ENCODE measurements around the gene PLN. TPM values are rescaled to one million over a fixed set of nuclear protein-coding genes. Genes with fewer than 3 reads are reported as not detected.

Gene PLN
- total RNA-seq (100 to 1,000 TPM; 158 to 239 (median 211) TPM), polyA plus RNA-seq (100 to 1,000 TPM in 2 of 3 donors, 10 to 100 TPM in 1; 72.7 to 214 (median 115) TPM)
- long read RNA-seq, donor 1, transcript PLN-201 (2 exons, 2,001 nt): major isoform, 68 of 76 reads
- long read RNA-seq, donor 1, partial matches to known transcripts: 0 of 76 reads
- long read RNA-seq, donor 1, other reads (novel, unspliced or antisense): 8 of 76 reads
- long read RNA-seq, donor 2, transcript PLN-201 (2 exons, 2,001 nt): major isoform, 214 of 222 reads
- long read RNA-seq, donor 2, partial matches to known transcripts: 4 of 222 reads
- long read RNA-seq, donor 2, other reads (novel, unspliced or antisense): 4 of 222 reads

- Histone ChIP-seq H3K4me1 (peaks cover 50% of the 10 kb centered on the region), H3K4me3 (peak within 1 kb of the TSS; percentile 68), H3K27me3 (ENCODE audit: insufficient read depth in 3 of 3, low read length in 2 of 3) (no peaks in the 10 kb centered on the region), H3K27ac (peak within 1 kb of the TSS; percentile 87), H3K36me3 (ENCODE audit: insufficient read depth in 1 of 2, low read depth in 1 of 2) (no peaks in the 10 kb centered on the region), H3K9me3 (no peaks in the 10 kb centered on the region)
- TF ChIP-seq, protein P1, sequence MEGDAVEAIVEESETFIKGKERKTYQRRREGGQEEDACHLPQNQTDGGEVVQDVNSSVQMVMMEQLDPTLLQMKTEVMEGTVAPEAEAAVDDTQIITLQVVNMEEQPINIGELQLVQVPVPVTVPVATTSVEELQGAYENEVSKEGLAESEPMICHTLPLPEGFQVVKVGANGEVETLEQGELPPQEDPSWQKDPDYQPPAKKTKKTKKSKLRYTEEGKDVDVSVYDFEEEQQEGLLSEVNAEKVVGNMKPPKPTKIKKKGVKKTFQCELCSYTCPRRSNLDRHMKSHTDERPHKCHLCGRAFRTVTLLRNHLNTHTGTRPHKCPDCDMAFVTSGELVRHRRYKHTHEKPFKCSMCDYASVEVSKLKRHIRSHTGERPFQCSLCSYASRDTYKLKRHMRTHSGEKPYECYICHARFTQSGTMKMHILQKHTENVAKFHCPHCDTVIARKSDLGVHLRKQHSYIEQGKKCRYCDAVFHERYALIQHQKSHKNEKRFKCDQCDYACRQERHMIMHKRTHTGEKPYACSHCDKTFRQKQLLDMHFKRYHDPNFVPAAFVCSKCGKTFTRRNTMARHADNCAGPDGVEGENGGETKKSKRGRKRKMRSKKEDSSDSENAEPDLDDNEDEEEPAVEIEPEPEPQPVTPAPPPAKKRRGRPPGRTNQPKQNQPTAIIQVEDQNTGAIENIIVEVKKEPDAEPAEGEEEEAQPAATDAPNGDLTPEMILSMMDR (IDR thresholded peaks at IDR 0.05): no peak
- DNase-seq (no peak), ATAC-seq (peak; percentile 67 to 73 (median 70))
- WGBS, 3 donors: 42 to 48% (median 46%) methylated on average over 3 of the region's 3 CpGs
- intact Hi-C loops (cut with DNase I): no loop called here
These were observed at the start of gene PLN for GRCh38 chr6:118548136-118548535. Gene PLN (plus strand): TSS chr6:118548296. CDS start chr6:118558922, 10,626 bp downstream.

- Histone ChIP-seq H3K27me3 (ENCODE audit: insufficient read depth in 3 of 3, low read length in 2 of 3) (no peaks in the 10 kb centered on the region), H3K4me1 (peaks cover 6% of the 10 kb centered on the region), H3K9me3 (no peaks in the 10 kb centered on the region), H3K27ac (no peak overlapping the region), H3K36me3 (ENCODE audit: insufficient read depth in 1 of 2, low read depth in 1 of 2) (no peaks in the 10 kb centered on the region), H3K4me3 (no peak overlapping the region)
- ATAC-seq: peak in 1 of 4 donors; percentile 35
- 93 to 97% (median 95%) methylated on average over 10 of the region's 10 CpGs for WGBS, 3 donors
- DNase-seq: no peak
- intact Hi-C loops (cut with DNase I): no loop called here
- TF ChIP-seq, protein P1 (IDR thresholded peaks at IDR 0.05): no peak
These were observed 47.7 kb upstream of the PLN start for GRCh38 chr6:118500130-118501015.

DNA sequence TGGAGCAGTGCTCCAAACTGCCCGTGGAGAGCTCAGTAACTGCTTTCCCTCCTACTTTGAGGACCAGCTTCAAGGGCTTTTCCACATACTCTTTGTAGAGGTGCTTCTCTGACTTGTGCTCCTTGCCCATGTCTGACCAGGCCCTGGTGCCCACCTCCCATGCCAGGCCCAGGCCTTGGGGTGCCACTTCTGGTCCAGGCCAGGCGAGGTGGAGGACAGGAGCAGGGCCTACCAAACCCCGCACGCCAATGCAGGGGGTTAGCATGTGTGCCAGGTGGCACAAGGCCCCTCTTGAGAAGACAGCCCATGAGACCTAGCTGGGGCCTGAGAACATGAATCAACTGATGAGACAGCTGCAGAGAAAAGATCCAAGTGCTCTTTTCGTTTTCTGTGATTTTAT lies 47.0 kb upstream of the PLN start:
- Histone ChIP-seq H3K9me3 (no peaks in the 10 kb centered on the region), H3K4me1 (peaks cover 11% of the 10 kb centered on the region), H3K4me3 (no peak overlapping the region), H3K36me3 (ENCODE audit: insufficient read depth in 1 of 2, low read depth in 1 of 2) (no peaks in the 10 kb centered on the region), H3K27me3 (ENCODE audit: insufficient read depth in 3 of 3, low read length in 2 of 3) (no peaks in the 10 kb centered on the region), H3K27ac (no peak overlapping the region)
- ATAC-seq (no peak), DNase-seq (no peak)
- TF ChIP-seq, protein P1 (IDR thresholded peaks at IDR 0.05): no peak
- intact Hi-C loops (cut with DNase I): no loop called here
- 79 to 91% (median 82%) methylated on average over 5 of the region's 5 CpGs for WGBS, 3 donors

- Histone ChIP-seq H3K27me3 (ENCODE audit: insufficient read depth in 3 of 3, low read length in 2 of 3) (no peaks in the 10 kb centered on the region), H3K4me3 (no peak overlapping the region), H3K4me1 (peaks cover 16% of the 10 kb centered on the region), H3K9me3 (no peaks in the 10 kb centered on the region), H3K36me3 (ENCODE audit: insufficient read depth in 1 of 2, low read depth in 1 of 2) (no peaks in the 10 kb centered on the region), H3K27ac (no peak overlapping the region)
- intact Hi-C loops (cut with DNase I): no loop called here
- no peak for ATAC-seq
- DNase-seq: no peak
- 92 to 100% (median 100%) methylated on average over 1 of the region's 1 CpG for whole genome bisulfite sequencing, 3 donors
- TF ChIP-seq, protein P1 (IDR thresholded peaks at IDR 0.05): no peak
These were observed 46.3 kb upstream of the PLN start for GRCh38 chr6:118501765-118502164.
